ENCODE data around the gene AOPEP.

AOPEP gene

DNA sequence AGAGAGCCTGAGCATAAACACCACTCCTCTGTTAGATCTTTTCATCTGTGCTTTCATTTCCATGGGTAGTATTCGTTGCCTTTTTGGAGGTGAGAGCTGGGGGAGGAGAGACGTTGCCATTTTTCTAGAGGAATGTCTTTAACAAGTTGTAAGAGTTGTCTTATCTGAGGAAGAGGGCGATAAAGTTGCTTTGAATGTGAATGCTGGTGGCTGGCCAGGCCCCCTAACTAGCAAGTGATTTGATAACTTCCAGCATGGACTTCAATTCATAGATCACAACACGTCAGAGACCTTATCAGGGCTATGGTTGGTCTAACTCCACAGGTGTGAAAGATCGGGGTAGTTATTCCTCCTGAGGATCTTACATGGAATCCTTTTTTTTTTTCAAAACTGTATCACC lies 30.0 kb upstream of the AOPEP start:
- no peak for TF ChIP-seq ZNF791 (tag by site-specific recombination; IDR thresholded peaks at IDR 0.05)
- TF ChIP-seq, protein P1, sequence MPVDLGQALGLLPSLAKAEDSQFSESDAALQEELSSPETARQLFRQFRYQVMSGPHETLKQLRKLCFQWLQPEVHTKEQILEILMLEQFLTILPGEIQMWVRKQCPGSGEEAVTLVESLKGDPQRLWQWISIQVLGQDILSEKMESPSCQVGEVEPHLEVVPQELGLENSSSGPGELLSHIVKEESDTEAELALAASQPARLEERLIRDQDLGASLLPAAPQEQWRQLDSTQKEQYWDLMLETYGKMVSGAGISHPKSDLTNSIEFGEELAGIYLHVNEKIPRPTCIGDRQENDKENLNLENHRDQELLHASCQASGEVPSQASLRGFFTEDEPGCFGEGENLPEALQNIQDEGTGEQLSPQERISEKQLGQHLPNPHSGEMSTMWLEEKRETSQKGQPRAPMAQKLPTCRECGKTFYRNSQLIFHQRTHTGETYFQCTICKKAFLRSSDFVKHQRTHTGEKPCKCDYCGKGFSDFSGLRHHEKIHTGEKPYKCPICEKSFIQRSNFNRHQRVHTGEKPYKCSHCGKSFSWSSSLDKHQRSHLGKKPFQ (tag by site-specific recombination; IDR thresholded peaks at IDR 0.05) = no peak
- no peak for TF ChIP-seq GLIS2 (tag by site-specific recombination; IDR thresholded peaks at IDR 0.05)
- no peak for TF ChIP-seq ZNF16 (tag by site-specific recombination; IDR thresholded peaks at IDR 0.05; ENCODE audit: low read depth)
- TF ChIP-seq ZFP37 (tag by site-specific recombination; IDR thresholded peaks at IDR 0.05) = no peak
- no peak for TF ChIP-seq ZNF223 (tag by site-specific recombination; IDR thresholded peaks at IDR 0.05)
- TF ChIP-seq, protein P2, sequence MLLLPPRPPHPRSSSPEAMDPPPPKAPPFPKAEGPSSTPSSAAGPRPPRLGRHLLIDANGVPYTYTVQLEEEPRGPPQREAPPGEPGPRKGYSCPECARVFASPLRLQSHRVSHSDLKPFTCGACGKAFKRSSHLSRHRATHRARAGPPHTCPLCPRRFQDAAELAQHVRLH (tag by site-specific recombination; IDR thresholded peaks at IDR 0.05) = no peak
- TF ChIP-seq ZNF600 (tag by site-specific recombination; IDR thresholded peaks at IDR 0.05) = no peak
- TF ChIP-seq ZBTB20 (tag by site-specific recombination; IDR thresholded peaks at IDR 0.05) = no peak
- TF ChIP-seq KLF16 (tag by site-specific recombination; IDR thresholded peaks at IDR 0.05) = no peak
- no peak for TF ChIP-seq ZNF169 (tag by site-specific recombination; IDR thresholded peaks at IDR 0.05)
- Histone ChIP-seq H3K4me1 (ENCODE audit: control insufficient read depth, insufficient read depth, low read length) (peaks cover 11% of the 10 kb centered on the region), H3K36me3 (ENCODE audit: control insufficient read depth in 2 of 2, insufficient read depth in 1 of 2, low read length in 2 of 2) (no peaks in the 10 kb centered on the region), H3K9me3 (ENCODE audit: control insufficient read depth, insufficient read depth, low read depth, low read length) (no peaks in the 10 kb centered on the region), H3K27ac (ENCODE audit: extremely low read depth, low read depth, low read length) (no peak overlapping the region), H3K4me3 (ENCODE audit: low read depth, low read length) (no peak overlapping the region)
- CTCF ChIA-PET = interaction anchor here (1.1 to 3.8 kb wide), 2 partner anchors 9 to 15 kb away, joined by 3 to 30 read pairs; no protein-coding TSS in a partner anchor
- POLR2A ChIA-PET = no interaction called here

DNA sequence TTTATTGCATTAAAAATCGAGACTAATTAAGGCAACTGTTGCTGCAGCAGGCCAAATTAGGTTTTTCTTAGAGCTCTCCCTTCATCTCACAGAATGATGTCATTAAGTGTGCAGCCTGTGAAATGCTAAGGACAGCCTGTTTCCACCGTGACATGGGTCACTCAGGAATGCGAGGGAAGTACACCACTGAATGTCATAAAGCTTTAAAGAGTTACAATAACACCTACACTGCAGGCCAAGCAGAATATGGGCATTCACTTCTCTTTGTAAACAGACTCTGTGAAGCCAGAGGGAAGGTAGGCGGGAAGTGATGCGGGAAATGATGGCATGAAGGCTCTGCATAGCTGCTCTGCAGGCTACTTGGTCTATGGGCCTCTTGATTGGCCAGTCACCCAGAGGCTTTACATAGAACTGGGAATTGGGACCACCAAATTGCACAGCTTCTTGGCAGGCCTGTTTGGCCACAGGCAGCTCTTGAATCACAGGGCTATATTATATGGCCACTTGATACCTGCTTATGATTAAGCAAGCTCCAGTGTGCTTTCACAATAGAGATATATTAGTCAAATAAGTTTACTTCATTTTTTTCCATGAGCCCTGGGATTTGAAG lies 28.4 kb upstream of the AOPEP start:
- no peaks in the 10 kb centered on the region for H3K9me3 ChIP-seq (ENCODE audit: control insufficient read depth, insufficient read depth, low read depth, low read length)
- POLR2A ChIA-PET = interaction anchor here (2.0 kb wide), 1 partner anchor 28 kb away, joined by 9 read pairs; the partner anchor contains the start of gene AOPEP
- peaks cover 11% of the 10 kb centered on the region for H3K4me1 ChIP-seq (ENCODE audit: control insufficient read depth, insufficient read depth, low read length)
- CTCF ChIA-PET = interaction anchor here (1.2 to 3.8 kb wide), 2 partner anchors 17 to 86 kb away, joined by 3 to 30 read pairs; no protein-coding TSS in a partner anchor
- H3K36me3 ChIP-seq (ENCODE audit: control insufficient read depth in 2 of 2, insufficient read depth in 1 of 2, low read length in 2 of 2) = no peaks in the 10 kb centered on the region
- no peak overlapping the region for H3K4me3 ChIP-seq (ENCODE audit: low read depth, low read length)
- H3K27ac ChIP-seq (ENCODE audit: extremely low read depth, low read depth, low read length) = no peak overlapping the region
- TF ChIP-seq, protein P3, sequence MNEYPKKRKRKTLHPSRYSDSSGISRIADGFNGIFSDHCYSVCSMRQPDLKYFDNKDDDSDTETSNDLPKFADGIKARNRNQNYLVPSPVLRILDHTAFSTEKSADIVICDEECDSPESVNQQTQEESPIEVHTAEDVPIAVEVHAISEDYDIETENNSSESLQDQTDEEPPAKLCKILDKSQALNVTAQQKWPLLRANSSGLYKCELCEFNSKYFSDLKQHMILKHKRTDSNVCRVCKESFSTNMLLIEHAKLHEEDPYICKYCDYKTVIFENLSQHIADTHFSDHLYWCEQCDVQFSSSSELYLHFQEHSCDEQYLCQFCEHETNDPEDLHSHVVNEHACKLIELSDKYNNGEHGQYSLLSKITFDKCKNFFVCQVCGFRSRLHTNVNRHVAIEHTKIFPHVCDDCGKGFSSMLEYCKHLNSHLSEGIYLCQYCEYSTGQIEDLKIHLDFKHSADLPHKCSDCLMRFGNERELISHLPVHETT (tag by site-specific recombination; IDR thresholded peaks at IDR 0.05) = 0 out of 2 replicates have a peak, but pooled peaks have one; percentile 30
- TF ChIP-seq ZNF629 (tag by site-specific recombination; IDR thresholded peaks at IDR 0.05) (peak; percentile 79), ZBTB21 (tag by site-specific recombination; IDR thresholded peaks at IDR 0.05) (peak; percentile 38; the same call in 1 of the 2 replicates), OSR2 (tag by site-specific recombination; IDR thresholded peaks at IDR 0.05) (peak; percentile 15; the same call in 1 of the 2 replicates), ZNF792 (tag by site-specific recombination; IDR thresholded peaks at IDR 0.05) (no peak), ZFHX2 (tag by site-specific recombination; conservative IDR thresholded peaks at IDR 0.05) (peak; percentile 85), ZNF48 (tag by site-specific recombination; IDR thresholded peaks at IDR 0.05) (no peak), SCRT2 (tag by site-specific recombination; IDR thresholded peaks at IDR 0.05) (peak; percentile 87), HOXD13 (CRISPR knock-in tag; IDR thresholded peaks at IDR 0.05; ENCODE audit: borderline replicate concordance) (peak; percentile 63; the same call in 1 of the 2 replicates), SCRT1 (tag by site-specific recombination; IDR thresholded peaks at IDR 0.05; ENCODE audit: borderline replicate concordance) (no peak), ZNF366 (tag by site-specific recombination; conservative IDR thresholded peaks at IDR 0.05) (peak; percentile 62; the same call in 1 of the 2 replicates), PRDM1 (tag by site-specific recombination; IDR thresholded peaks at IDR 0.05) (0 out of 2 replicates have a peak, but pooled peaks have one; percentile 27), ZNF600 (tag by site-specific recombination; IDR thresholded peaks at IDR 0.05) (peak; percentile 63), EGR2 (tag by site-specific recombination; IDR thresholded peaks at IDR 0.05; ENCODE audit: low read depth) (peak; percentile 86)
- TF ChIP-seq, protein P4, sequence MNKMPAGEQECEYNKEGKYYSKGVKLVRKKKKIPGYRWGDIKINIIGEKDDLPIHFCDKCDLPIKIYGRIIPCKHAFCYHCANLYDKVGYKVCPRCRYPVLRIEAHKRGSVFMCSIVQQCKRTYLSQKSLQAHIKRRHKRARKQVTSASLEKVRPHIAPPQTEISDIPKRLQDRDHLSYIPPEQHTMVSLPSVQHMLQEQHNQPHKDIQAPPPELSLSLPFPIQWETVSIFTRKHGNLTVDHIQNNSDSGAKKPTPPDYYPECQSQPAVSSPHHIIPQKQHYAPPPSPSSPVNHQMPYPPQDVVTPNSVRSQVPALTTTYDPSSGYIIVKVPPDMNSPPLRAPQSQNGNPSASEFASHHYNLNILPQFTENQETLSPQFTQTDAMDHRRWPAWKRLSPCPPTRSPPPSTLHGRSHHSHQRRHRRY (tag by site-specific recombination; IDR thresholded peaks at IDR 0.05) = no peak
- TF ChIP-seq, protein P5, sequence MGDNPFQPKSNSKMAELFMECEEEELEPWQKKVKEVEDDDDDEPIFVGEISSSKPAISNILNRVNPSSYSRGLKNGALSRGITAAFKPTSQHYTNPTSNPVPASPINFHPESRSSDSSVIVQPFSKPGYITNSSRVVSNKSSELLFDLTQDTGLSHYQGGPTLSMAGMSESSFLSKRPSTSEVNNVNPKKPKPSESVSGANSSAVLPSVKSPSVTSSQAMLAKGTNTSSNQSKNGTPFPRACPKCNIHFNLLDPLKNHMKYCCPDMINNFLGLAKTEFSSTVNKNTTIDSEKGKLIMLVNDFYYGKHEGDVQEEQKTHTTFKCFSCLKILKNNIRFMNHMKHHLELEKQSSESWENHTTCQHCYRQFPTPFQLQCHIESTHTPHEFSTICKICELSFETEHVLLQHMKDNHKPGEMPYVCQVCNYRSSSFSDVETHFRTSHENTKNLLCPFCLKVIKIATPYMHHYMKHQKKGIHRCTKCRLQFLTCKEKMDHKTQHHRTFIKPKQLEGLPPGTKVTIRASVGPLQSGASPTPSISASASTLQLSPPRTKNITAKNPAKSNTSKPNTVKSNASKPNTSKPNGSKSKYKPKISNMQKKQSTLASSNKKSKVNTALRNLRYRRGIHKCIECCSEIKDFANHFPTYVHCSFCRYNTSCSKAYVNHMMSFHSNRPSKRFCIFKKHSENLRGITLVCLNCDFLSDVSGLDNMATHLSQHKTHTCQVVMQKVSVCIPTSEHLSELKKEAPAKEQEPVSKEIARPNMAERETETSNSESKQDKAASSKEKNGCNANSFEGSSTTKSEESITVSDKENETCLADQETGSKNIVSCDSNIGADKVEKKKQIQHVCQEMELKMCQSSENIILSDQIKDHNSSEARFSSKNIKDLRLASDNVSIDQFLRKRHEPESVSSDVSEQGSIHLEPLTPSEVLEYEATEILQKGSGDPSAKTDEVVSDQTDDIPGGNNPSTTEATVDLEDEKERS (tag by site-specific recombination; IDR thresholded peaks at IDR 0.05) = no peak
- TF ChIP-seq, protein P6, sequence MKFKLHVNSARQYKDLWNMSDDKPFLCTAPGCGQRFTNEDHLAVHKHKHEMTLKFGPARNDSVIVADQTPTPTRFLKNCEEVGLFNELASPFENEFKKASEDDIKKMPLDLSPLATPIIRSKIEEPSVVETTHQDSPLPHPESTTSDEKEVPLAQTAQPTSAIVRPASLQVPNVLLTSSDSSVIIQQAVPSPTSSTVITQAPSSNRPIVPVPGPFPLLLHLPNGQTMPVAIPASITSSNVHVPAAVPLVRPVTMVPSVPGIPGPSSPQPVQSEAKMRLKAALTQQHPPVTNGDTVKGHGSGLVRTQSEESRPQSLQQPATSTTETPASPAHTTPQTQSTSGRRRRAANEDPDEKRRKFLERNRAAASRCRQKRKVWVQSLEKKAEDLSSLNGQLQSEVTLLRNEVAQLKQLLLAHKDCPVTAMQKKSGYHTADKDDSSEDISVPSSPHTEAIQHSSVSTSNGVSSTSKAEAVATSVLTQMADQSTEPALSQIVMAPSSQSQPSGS (tag by site-specific recombination; IDR thresholded peaks at IDR 0.05; ENCODE audit: low read depth) = peak; percentile 92

All from HEK293 (cell line).